ENCODE data around the gene TAOK1. TPM values are rescaled to one million over a fixed set of nuclear protein-coding genes. Genes with fewer than 3 reads are reported as not detected.
A peak's percentile ranks its signal among the peaks of the same experiment; 100 is the strongest.

The TAOK1 gene
- polyA plus RNA-seq, 2 of the 4 experiments (the other 2 are of a cell fraction), result 18.2 to 46.7 TPM

DNA sequence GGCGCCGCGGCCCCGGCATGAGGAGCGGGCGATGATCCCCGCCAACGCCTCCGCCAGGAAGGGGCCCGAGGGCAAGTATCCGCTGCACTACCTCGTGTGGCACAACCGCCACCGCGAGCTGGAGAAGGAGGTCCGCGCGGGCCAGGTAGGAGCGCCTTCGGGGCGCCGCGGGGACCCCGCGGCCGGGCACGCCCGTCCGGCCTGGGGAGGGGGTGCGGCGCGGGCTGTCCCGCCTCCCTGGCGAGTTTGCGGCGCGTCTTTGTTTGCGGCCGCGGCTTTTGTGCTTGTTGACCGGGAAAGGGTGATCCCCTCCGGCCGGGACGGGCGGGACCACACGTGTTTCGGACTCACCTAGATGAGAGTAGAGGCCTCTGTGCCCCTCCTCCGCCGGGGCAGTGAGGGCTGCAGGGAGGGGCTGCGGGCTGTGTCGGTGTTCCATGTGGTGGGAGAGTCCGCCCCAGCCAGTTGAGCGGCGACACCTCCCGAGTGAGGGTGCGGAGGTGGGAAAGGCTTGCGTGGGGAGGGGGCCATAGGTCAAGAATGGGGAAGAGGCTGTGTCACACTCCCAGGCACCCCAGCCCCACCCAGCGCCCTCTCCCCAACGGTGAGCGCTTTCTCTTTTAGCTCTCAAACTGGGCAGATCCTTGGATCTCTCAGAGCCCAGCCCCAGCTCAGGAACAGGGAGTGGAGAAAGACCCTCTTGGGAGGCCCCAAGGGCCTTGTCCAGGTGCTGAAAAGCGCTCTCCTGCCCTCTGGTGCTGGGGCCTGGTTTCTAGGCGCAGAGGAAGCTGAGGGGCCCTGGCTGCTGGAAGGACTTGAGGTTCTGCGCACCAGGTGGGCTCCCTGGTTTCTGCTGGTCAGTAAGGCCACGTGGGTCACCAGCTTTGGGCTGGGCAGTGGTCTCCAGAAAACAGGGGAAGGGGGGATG lies 203.7 kb downstream of the TAOK1 start (continued):
- TF ChIP-seq POLR2AphosphoS2 (conservative IDR thresholded peaks at IDR 0.05; ENCODE audit: low read length) (no peak), CHD2 (IDR thresholded peaks at IDR 0.05; ENCODE audit: low read length, partially characterized antibody) (no peak), NPAS2 (CRISPR knock-in tag; IDR thresholded peaks at IDR 0.05; ENCODE audit: borderline replicate concordance) (no peak), FOSL2 (IDR thresholded peaks at IDR 0.05) (no peak), FOSL2 (CRISPR knock-in tag; IDR thresholded peaks at IDR 0.05) (no peak), ZSCAN20 (CRISPR knock-in tag; IDR thresholded peaks at IDR 0.05) (0 out of 2 replicates have a peak, but pooled peaks have one; percentile 39), ZFP36 (IDR thresholded peaks at IDR 0.05; ENCODE audit: borderline replicate concordance, partially characterized antibody) (no peak), ZC3H11A (IDR thresholded peaks at IDR 0.05) (no peak), TFCP2L1 (CRISPR knock-in tag; IDR thresholded peaks at IDR 0.05) (no peak), EHF (CRISPR knock-in tag; IDR thresholded peaks at IDR 0.05) (peak; percentile 79), JUN (IDR thresholded peaks at IDR 0.05) (no peak), E2F6 (IDR thresholded peaks at IDR 0.05; ENCODE audit: borderline replicate concordance, low read depth) (no peak), HOXA7 (CRISPR knock-in tag; IDR thresholded peaks at IDR 0.05) (no peak), MAFK (IDR thresholded peaks at IDR 0.05; ENCODE audit: partially characterized antibody) (no peak), SMC3 (IDR thresholded peaks at IDR 0.05) (peak; percentile 58), RAD21 (conservative IDR thresholded peaks at IDR 0.05 in 1 of 2, IDR thresholded peaks at IDR 0.05 in 1 of 2) (peak; percentile 63), RNF2 (IDR thresholded peaks at IDR 0.05; ENCODE audit: borderline replicate concordance, low read depth) (no peak), MYC (IDR thresholded peaks at IDR 0.05; ENCODE audit: borderline replicate concordance, low read length) (no peak), CTCF (IDR thresholded peaks at IDR 0.05) (peak; percentile 52), EP300 (IDR thresholded peaks at IDR 0.05) (no peak), EHMT2 (IDR thresholded peaks at IDR 0.05; ENCODE audit: low read depth) (peak; percentile 99), HEYL (CRISPR knock-in tag; IDR thresholded peaks at IDR 0.05) (no peak), PHF8 (IDR thresholded peaks at IDR 0.05; ENCODE audit: borderline replicate concordance, low read depth) (peak; percentile 22; the same call in 1 of the 2 replicates), NR3C1 (IDR thresholded peaks at IDR 0.05) (no peak), KDM1A (IDR thresholded peaks at IDR 0.05; ENCODE audit: low read depth) (no peak), FOXS1 (CRISPR knock-in tag; IDR thresholded peaks at IDR 0.05) (0 out of 2 replicates have a peak, but pooled peaks have one; percentile 53), ZNF302 (CRISPR knock-in tag; IDR thresholded peaks at IDR 0.05) (no peak), CBX8 (IDR thresholded peaks at IDR 0.05) (no peak), CBX2 (IDR thresholded peaks at IDR 0.05; ENCODE audit: borderline replicate concordance, low read depth) (no peak), PBX3 (IDR thresholded peaks at IDR 0.05) (no peak), KDM5A (IDR thresholded peaks at IDR 0.05) (no peak), TP53 (CRISPR knock-in tag; IDR thresholded peaks at IDR 0.05) (no peak), NFE2L2 (conservative IDR thresholded peaks at IDR 0.05; ENCODE audit: low read length) (no peak), RCOR1 (IDR thresholded peaks at IDR 0.05; ENCODE audit: low read depth, low read length) (no peak), POLR2A (IDR thresholded peaks at IDR 0.05; ENCODE audit: low read length) (no peak), HOXB13 (CRISPR knock-in tag; IDR thresholded peaks at IDR 0.05; ENCODE audit: low read depth) (peak; percentile 77; the same call in 1 of the 2 replicates)
- TF ChIP-seq, protein P1, sequence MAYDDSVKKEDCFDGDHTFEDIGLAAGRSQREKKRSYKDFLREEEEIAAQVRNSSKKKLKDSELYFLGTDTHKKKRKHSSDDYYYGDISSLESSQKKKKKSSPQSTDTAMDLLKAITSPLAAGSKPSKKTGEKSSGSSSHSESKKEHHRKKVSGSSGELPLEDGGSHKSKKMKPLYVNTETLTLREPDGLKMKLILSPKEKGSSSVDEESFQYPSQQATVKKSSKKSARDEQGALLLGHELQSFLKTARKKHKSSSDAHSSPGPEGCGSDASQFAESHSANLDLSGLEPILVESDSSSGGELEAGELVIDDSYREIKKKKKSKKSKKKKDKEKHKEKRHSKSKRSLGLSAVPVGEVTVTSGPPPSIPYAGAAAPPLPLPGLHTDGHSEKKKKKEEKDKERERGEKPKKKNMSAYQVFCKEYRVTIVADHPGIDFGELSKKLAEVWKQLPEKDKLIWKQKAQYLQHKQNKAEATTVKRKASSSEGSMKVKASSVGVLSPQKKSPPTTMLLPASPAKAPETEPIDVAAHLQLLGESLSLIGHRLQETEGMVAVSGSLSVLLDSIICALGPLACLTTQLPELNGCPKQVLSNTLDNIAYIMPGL (CRISPR knock-in tag; IDR thresholded peaks at IDR 0.05; ENCODE audit: borderline replicate concordance), result no peak
- TF ChIP-seq, protein P2, sequence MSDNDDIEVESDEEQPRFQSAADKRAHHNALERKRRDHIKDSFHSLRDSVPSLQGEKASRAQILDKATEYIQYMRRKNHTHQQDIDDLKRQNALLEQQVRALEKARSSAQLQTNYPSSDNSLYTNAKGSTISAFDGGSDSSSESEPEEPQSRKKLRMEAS (IDR thresholded peaks at IDR 0.05), result peak; percentile 36
